ENCODE data around the gene CAMKK1. TPM values are rescaled to one million over a fixed set of nuclear protein-coding genes. Genes with fewer than 3 reads are reported as not detected.
A peak's percentile ranks its signal among the peaks of the same experiment; 100 is the strongest.

The CAMKK1 gene
- total RNA-seq, 1 experiment from 2014 or later: 9.6 TPM

DNA sequence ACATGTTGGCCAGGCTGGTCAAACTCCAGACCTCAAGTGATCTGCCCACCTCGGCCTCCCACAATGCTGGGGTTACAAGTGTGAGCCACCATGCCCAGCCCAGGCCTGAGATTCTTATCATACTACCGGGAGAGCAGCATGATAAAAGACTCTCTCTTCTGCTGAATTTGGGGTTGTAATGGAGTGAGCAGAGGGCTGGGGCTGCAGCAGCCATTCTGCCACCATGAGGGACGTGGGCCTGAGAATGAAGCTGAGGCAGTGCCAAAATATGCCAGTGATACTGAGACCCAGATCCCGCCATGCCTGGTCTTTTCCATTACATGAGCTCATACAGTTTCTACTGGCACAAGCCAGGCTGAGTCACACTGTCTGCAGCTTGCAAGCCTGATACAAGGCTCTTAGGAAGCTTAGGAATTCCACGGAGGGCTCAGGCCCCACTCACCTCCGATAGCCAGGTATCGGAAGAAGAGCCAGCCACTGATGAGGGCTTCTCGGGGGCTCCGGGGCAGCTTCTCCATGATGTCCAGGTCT is 43.0 kb upstream of the CAMKK1 start:
- DNase-seq (ENCODE audit: low spot score): no peak
- TF ChIP-seq NFE2L1 (CRISPR knock-in tag; IDR thresholded peaks at IDR 0.05) (no peak), MYBL2 (CRISPR knock-in tag; IDR thresholded peaks at IDR 0.05) (no peak), TEAD1 (CRISPR knock-in tag; IDR thresholded peaks at IDR 0.05) (no peak), GABPB1 (CRISPR knock-in tag; IDR thresholded peaks at IDR 0.05) (no peak), CBFB (CRISPR knock-in tag; IDR thresholded peaks at IDR 0.05; ENCODE audit: low read depth) (no peak), RORB (CRISPR knock-in tag; IDR thresholded peaks at IDR 0.05) (no peak), GTF2I (CRISPR knock-in tag; conservative IDR thresholded peaks at IDR 0.05) (peak; percentile 34; the same call in 1 of the 2 replicates)
- TF ChIP-seq, protein P1, sequence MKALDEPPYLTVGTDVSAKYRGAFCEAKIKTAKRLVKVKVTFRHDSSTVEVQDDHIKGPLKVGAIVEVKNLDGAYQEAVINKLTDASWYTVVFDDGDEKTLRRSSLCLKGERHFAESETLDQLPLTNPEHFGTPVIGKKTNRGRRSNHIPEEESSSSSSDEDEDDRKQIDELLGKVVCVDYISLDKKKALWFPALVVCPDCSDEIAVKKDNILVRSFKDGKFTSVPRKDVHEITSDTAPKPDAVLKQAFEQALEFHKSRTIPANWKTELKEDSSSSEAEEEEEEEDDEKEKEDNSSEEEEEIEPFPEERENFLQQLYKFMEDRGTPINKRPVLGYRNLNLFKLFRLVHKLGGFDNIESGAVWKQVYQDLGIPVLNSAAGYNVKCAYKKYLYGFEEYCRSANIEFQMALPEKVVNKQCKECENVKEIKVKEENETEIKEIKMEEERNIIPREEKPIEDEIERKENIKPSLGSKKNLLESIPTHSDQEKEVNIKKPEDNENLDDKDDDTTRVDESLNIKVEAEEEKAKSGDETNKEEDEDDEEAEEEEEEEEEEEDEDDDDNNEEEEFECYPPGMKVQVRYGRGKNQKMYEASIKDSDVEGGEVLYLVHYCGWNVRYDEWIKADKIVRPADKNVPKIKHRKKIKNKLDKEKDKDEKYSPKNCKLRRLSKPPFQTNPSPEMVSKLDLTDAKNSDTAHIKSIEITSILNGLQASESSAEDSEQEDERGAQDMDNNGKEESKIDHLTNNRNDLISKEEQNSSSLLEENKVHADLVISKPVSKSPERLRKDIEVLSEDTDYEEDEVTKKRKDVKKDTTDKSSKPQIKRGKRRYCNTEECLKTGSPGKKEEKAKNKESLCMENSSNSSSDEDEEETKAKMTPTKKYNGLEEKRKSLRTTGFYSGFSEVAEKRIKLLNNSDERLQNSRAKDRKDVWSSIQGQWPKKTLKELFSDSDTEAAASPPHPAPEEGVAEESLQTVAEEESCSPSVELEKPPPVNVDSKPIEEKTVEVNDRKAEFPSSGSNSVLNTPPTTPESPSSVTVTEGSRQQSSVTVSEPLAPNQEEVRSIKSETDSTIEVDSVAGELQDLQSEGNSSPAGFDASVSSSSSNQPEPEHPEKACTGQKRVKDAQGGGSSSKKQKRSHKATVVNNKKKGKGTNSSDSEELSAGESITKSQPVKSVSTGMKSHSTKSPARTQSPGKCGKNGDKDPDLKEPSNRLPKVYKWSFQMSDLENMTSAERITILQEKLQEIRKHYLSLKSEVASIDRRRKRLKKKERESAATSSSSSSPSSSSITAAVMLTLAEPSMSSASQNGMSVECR (CRISPR knock-in tag; IDR thresholded peaks at IDR 0.05; ENCODE audit: borderline replicate concordance): no peak
- TF ChIP-seq, protein P2, sequence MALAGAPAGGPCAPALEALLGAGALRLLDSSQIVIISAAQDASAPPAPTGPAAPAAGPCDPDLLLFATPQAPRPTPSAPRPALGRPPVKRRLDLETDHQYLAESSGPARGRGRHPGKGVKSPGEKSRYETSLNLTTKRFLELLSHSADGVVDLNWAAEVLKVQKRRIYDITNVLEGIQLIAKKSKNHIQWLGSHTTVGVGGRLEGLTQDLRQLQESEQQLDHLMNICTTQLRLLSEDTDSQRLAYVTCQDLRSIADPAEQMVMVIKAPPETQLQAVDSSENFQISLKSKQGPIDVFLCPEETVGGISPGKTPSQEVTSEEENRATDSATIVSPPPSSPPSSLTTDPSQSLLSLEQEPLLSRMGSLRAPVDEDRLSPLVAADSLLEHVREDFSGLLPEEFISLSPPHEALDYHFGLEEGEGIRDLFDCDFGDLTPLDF (CRISPR knock-in tag; IDR thresholded peaks at IDR 0.05): no peak
- Mint-ChIP-seq H3K27me3 (ENCODE audit: low read depth) (no peaks in the 10 kb centered on the region), H3K4me3 (no peak overlapping the region), H3K36me3 (peaks cover 23% of the 10 kb centered on the region), H3K9me3 (no peaks in the 10 kb centered on the region), H3K27ac (no peak overlapping the region), H3K4me1 (no peaks in the 10 kb centered on the region)
- ChIA-PET CTCF (interaction anchor here (0.6 to 3.8 kb wide), 13 partner anchors 12 to 198 kb away, joined by 3 to 85 read pairs (median 6); partner anchors contain the start of gene ATP2A3), POLR2A (interaction anchor here (0.6 to 0.8 kb wide), 2 partner anchors 16 to 29 kb away, joined by 3 to 4 read pairs; no protein-coding TSS in a partner anchor)
- no peak for ATAC-seq

DNA sequence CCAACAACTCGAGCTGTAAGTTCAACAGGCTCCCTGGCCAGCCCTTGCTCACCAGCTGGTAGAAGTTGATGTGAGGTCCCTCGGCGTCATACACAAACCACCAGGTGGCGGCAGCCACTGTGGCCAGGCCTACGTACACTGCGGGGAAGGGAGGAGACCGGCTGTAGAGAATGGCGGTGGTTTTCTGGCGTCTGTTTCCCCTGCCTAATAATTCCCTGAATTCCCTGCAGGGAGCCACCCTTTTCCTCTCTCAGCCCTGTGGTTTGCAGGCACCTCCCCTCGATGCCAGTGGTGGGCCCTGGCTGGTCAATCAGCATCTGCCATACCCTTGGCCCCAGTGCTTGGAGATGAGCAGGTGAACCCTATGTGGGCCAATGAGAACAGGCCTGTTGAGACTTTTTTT is 42.3 kb upstream of the CAMKK1 start:
- Mint-ChIP-seq H3K36me3 (peaks cover 22% of the 10 kb centered on the region), H3K9me3 (no peaks in the 10 kb centered on the region), H3K4me3 (no peak overlapping the region), H3K27ac (no peak overlapping the region; the same call in 1 of the 2 replicates), H3K27me3 (ENCODE audit: low read depth) (no peaks in the 10 kb centered on the region), H3K4me1 (no peaks in the 10 kb centered on the region)
- ATAC-seq: peak; percentile 97
- ChIA-PET CTCF (interaction anchor here (0.6 to 3.8 kb wide), 29 partner anchors 9 to 280 kb away, joined by 3 to 85 read pairs (median 4); partner anchors contain the start of genes ATP2A3 and P2RX1), POLR2A (no interaction called here)
- DNase-seq (ENCODE audit: low spot score): peak; percentile 83
- TF ChIP-seq SP1 (CRISPR knock-in tag; conservative IDR thresholded peaks at IDR 0.05): 0 out of 2 replicates have a peak, but pooled peaks have one; percentile 33
- TF ChIP-seq, protein P3, sequence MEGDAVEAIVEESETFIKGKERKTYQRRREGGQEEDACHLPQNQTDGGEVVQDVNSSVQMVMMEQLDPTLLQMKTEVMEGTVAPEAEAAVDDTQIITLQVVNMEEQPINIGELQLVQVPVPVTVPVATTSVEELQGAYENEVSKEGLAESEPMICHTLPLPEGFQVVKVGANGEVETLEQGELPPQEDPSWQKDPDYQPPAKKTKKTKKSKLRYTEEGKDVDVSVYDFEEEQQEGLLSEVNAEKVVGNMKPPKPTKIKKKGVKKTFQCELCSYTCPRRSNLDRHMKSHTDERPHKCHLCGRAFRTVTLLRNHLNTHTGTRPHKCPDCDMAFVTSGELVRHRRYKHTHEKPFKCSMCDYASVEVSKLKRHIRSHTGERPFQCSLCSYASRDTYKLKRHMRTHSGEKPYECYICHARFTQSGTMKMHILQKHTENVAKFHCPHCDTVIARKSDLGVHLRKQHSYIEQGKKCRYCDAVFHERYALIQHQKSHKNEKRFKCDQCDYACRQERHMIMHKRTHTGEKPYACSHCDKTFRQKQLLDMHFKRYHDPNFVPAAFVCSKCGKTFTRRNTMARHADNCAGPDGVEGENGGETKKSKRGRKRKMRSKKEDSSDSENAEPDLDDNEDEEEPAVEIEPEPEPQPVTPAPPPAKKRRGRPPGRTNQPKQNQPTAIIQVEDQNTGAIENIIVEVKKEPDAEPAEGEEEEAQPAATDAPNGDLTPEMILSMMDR (IDR thresholded peaks at IDR 0.05): peak; percentile 46; the same call in 1 of the 2 replicates
- TF ChIP-seq, protein P4, sequence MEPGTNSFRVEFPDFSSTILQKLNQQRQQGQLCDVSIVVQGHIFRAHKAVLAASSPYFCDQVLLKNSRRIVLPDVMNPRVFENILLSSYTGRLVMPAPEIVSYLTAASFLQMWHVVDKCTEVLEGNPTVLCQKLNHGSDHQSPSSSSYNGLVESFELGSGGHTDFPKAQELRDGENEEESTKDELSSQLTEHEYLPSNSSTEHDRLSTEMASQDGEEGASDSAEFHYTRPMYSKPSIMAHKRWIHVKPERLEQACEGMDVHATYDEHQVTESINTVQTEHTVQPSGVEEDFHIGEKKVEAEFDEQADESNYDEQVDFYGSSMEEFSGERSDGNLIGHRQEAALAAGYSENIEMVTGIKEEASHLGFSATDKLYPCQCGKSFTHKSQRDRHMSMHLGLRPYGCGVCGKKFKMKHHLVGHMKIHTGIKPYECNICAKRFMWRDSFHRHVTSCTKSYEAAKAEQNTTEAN (CRISPR knock-in tag; IDR thresholded peaks at IDR 0.05): no peak
- TF ChIP-seq TP53 (CRISPR knock-in tag; IDR thresholded peaks at IDR 0.05): no peak

DNA sequence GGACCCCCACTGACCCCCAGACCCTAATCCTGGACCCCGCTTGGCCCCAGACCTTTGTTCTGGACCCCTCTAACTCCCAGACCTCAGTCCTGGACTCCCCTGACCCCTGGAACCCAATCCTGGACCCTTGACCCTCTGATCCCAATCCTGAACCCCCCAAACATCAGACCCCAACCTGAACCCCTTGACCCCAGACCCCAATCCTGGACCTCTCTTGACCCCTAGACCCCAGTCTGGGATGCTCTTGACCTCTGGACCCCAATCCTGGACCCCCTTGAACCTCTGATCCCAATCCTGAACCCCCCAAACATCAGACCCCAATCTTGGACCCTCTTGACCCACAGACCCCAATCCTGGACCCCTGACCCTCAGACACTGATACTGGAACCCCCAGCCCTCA is 36.9 kb upstream of the CAMKK1 start:
- Mint-ChIP-seq H3K27ac (no peak overlapping the region), H3K4me3 (no peak overlapping the region), H3K36me3 (peaks cover 1% of the 10 kb centered on the region; the same call in 1 of the 2 replicates), H3K27me3 (ENCODE audit: low read depth) (no peaks in the 10 kb centered on the region), H3K9me3 (no peaks in the 10 kb centered on the region), H3K4me1 (peaks cover 5% of the 10 kb centered on the region; the same call in 1 of the 2 replicates)
- ATAC-seq (no peak), DNase-seq (ENCODE audit: low spot score) (no peak)
- ChIA-PET CTCF (interaction anchor here (2.8 kb wide), 1 partner anchor 16 kb away, joined by 20 read pairs; no protein-coding TSS in a partner anchor), POLR2A (no interaction called here)
- TF ChIP-seq ELF4 (CRISPR knock-in tag; IDR thresholded peaks at IDR 0.05; ENCODE audit: low read depth) (no peak), ZNF396 (CRISPR knock-in tag; IDR thresholded peaks at IDR 0.05; ENCODE audit: borderline replicate concordance) (no peak), OVOL2 (CRISPR knock-in tag; IDR thresholded peaks at IDR 0.05; ENCODE audit: borderline replicate concordance) (no peak), HMGA2 (CRISPR knock-in tag; IDR thresholded peaks at IDR 0.05) (no peak)
- TF ChIP-seq, protein P5, sequence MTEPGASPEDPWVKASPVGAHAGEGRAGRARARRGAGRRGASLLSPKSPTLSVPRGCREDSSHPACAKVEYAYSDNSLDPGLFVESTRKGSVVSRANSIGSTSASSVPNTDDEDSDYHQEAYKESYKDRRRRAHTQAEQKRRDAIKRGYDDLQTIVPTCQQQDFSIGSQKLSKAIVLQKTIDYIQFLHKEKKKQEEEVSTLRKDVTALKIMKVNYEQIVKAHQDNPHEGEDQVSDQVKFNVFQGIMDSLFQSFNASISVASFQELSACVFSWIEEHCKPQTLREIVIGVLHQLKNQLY (CRISPR knock-in tag; IDR thresholded peaks at IDR 0.05): no peak
- TF ChIP-seq, protein P6, sequence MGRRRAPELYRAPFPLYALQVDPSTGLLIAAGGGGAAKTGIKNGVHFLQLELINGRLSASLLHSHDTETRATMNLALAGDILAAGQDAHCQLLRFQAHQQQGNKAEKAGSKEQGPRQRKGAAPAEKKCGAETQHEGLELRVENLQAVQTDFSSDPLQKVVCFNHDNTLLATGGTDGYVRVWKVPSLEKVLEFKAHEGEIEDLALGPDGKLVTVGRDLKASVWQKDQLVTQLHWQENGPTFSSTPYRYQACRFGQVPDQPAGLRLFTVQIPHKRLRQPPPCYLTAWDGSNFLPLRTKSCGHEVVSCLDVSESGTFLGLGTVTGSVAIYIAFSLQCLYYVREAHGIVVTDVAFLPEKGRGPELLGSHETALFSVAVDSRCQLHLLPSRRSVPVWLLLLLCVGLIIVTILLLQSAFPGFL (CRISPR knock-in tag; IDR thresholded peaks at IDR 0.05; ENCODE audit: borderline replicate concordance): no peak
